HepG2 (cell line): Measurements from ENCODE around the gene LSMEM2. TPM values are rescaled to one million over a fixed set of nuclear protein-coding genes. Genes with fewer than 3 reads are reported as not detected.
A peak's percentile ranks its signal among the peaks of the same experiment; 100 is the strongest.

Experiments
- CEBPG ChIP-seq: IDR thresholded peaks from 2 replicates; pipeline ENCODE4 v1.6.1; 2016
- CREB1 ChIP-seq, 2 experiments: fragments of 450-650 bp in 1 of 2; IDR thresholded peaks; 2 replicates each; pipeline ENCODE4 v1.6.1; 2016 to 2017; ENCODE audit warnings: control low read depth in 1 of 2, mild to moderate bottlenecking in 1 of 2, missing compliant biosample characterization in 1 of 2, missing genetic modification characterization in 1 of 2
- EZH2 ChIP-seq: conservative IDR thresholded peaks from 2 replicates; pipeline ENCODE4 v1.6.1; 2012; ENCODE audit warnings: mild to moderate bottlenecking, low read depth, low read length, moderate library complexity
- GABPB1 ChIP-seq: IDR thresholded peaks from 2 replicates; pipeline ENCODE4 v1.6.1; 2016; ENCODE audit warnings: mild to moderate bottlenecking, missing genetic modification reagents, moderate library complexity, missing compliant biosample characterization
- HNF1A ChIP-seq, 2 experiments: sonication (generic) in 1 of 2; formaldehyde crosslinking in 1 of 2; IDR thresholded peaks; 2 replicates each; pipeline versions ENCODE4 v1.4.0 to v1.6.1; 2016 to 2020; ENCODE audit warnings: borderline replicate concordance in 1 of 2, low read depth in 1 of 2, mild to moderate bottlenecking in 1 of 2, missing genetic modification reagents in 1 of 2
- ISL2 ChIP-seq: sonication (generic); formaldehyde crosslinking; IDR thresholded peaks from 2 replicates; pipeline ENCODE4 v1.5.0; 2020; ENCODE audit warnings: missing genetic modification reagents
- RARA ChIP-seq: IDR thresholded peaks from 2 replicates; pipeline ENCODE4 v1.6.1; 2016; ENCODE audit warnings: missing genetic modification reagents, missing compliant biosample characterization
- SOX13 ChIP-seq, 3 experiments: fragments of 450-650 bp in 1 of 3; sonication (generic) in 1 of 3; formaldehyde crosslinking in 1 of 3; IDR thresholded peaks in 2 of 3; conservative IDR thresholded peaks in 1 of 3; 2 replicates each; pipeline versions ENCODE4 v1.5.0 to v1.6.1; 2016 to 2020; ENCODE audit warnings: antibody characterized with exemption in 1 of 3, mild to moderate bottlenecking in 1 of 3, missing compliant biosample characterization in 1 of 3, missing genetic modification reagents in 1 of 3, moderate library complexity in 1 of 3
- TBX2 ChIP-seq: sonication (generic); formaldehyde crosslinking; IDR thresholded peaks from 2 replicates; pipeline ENCODE4 v1.5.0; 2020; ENCODE audit warnings: missing genetic modification reagents, mild to moderate bottlenecking, borderline replicate concordance
- TCF12 ChIP-seq, 2 experiments: fragments of 450-650 bp in 1 of 2; sonication (generic) in 1 of 2; formaldehyde crosslinking in 1 of 2; IDR thresholded peaks; 2 replicates each; pipeline versions ENCODE4 v1.6.1 to v1.8.0; 2017 to 2022; ENCODE audit warnings: antibody characterized with exemption in 1 of 2, mild to moderate bottlenecking in 1 of 2, missing genetic modification reagents in 1 of 2, moderate library complexity in 1 of 2
- ZFYVE20 ChIP-seq: sonication (generic); formaldehyde crosslinking; IDR thresholded peaks from 2 replicates; pipeline ENCODE4 v1.8.0; 2023; ENCODE audit warnings: low read depth, mild to moderate bottlenecking, moderate library complexity, missing genetic modification reagents, borderline replicate concordance
- ZKSCAN5 ChIP-seq: sonication (generic); formaldehyde crosslinking; IDR thresholded peaks from 2 replicates; pipeline ENCODE4 v1.5.1; 2020; ENCODE audit warnings: mild to moderate bottlenecking, missing genetic modification reagents
- ZMAT3 ChIP-seq: sonication (generic); formaldehyde crosslinking; conservative IDR thresholded peaks from 2 replicates; pipeline ENCODE4 v1.7.0; 2021; ENCODE audit warnings: missing genetic modification reagents
- ZNF7 ChIP-seq: IDR thresholded peaks from 2 replicates; pipeline ENCODE4 v1.6.1; 2016; ENCODE audit warnings: missing biosample characterization, missing genetic modification reagents
- ZNF792 ChIP-seq: IDR thresholded peaks from 2 replicates; pipeline ENCODE4 v1.6.1; 2016
- ZSCAN20 ChIP-seq: sonication (generic); formaldehyde crosslinking; IDR thresholded peaks from 2 replicates; pipeline ENCODE4 v1.4.0; 2020; ENCODE audit warnings: missing genetic modification reagents, mild to moderate bottlenecking, borderline replicate concordance
- polyA plus RNA-seq, 8 experiments: library from polyadenylated mRNA; depleted of rRNA in 3 of 8; stranded (reverse) in 7 of 8; unstranded in 1 of 8; fragments of >200 nt; fragmentation: Illumina TruSeq in 4 of 8; extraction: Trizol in 4 of 8; gene quantifications; 2 replicates each; pipeline versions ENCODE4 v1.2.1 to v1.2.3, GENCODE V29; 2011 to 2016; ENCODE audit warnings: low read depth in 4 of 8, missing spikeins in 1 of 8, mixed read lengths in 1 of 8; ENCODE audit not compliant: insufficient read depth in 1 of 8
- total RNA-seq, 5 experiments: library from RNA; depleted of rRNA; stranded (reverse); fragments of >200 nt; fragmentation: Illumina TruSeq; extraction: Trizol; gene quantifications; 2 replicates each; pipeline ENCODE4 v1.2.3, GENCODE V29; 2016; ENCODE audit warnings: low read depth in 1 of 5
- TF ChIP-seq, protein P1 (sequence below): sonication (generic); formaldehyde crosslinking; IDR thresholded peaks from 2 replicates; pipeline ENCODE4 v1.4.0; 2020; ENCODE audit warnings: missing genetic modification reagents
- TF ChIP-seq, protein P2 (sequence below): sonication (generic); formaldehyde crosslinking; IDR thresholded peaks from 2 replicates; pipeline ENCODE4 v1.5.0; 2020; ENCODE audit warnings: missing genetic modification reagents, mild to moderate bottlenecking, borderline replicate concordance
- TF ChIP-seq, protein P3 (sequence below): sonication (generic); formaldehyde crosslinking; conservative IDR thresholded peaks from 2 replicates; pipeline ENCODE4 v1.4.0; 2020; ENCODE audit warnings: mild to moderate bottlenecking, missing genetic modification reagents, moderate library complexity

LSMEM2 gene
- total and polyA plus RNA-seq, 2 of the 13 experiments (the other 11 are each of a cell fraction or from before 2014, with no cell fraction given) = 0.07 to 0.41 TPM

DNA sequence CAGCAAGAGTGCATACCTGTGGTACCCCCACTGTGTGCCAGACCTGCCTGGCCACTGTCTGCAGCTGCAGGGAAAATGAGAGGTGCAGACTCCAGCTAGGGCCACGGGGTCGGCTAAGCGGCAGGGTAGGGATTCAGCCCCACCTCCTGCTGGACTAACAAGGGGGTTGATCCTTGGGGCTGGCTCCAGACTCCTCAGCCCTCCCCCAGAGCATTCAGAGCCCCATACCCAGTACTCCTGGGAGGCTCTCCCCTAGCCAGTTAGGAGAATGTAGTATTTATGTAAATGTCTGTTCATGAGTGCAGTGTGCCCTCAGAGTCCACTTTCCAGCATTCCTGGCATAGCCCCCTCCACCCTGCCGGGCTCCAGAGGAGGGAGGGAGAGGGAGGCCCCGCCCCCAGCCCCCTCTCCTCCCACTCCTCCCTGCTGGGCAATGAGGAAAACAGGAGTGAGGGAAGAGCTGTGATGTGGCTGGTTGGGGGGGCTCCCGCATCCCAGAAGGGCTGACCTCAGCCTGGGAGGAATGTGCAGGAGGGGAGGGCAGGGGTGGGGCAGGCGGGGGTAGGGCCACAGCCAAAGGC is 14.4 kb upstream of the LSMEM2 start (continued):
- TF ChIP-seq HNF1A (IDR thresholded peaks at IDR 0.05; ENCODE audit: low read depth) (no peak; the same call in 1 of the 2 replicates), HNF1A (CRISPR knock-in tag; IDR thresholded peaks at IDR 0.05; ENCODE audit: borderline replicate concordance) (peak; percentile 21; the same call in 1 of the 2 replicates), CREB1 (IDR thresholded peaks at IDR 0.05) (peak; percentile 31; the same call in 1 of the 2 replicates), CREB1 (CRISPR knock-in tag; IDR thresholded peaks at IDR 0.05) (no peak), ZNF7 (no peak), ZKSCAN5 (CRISPR knock-in tag) (no peak), ZMAT3 (no peak), ZFYVE20 (CRISPR knock-in tag) (no peak), TBX2 (peak; percentile 38; the same call in 1 of the 2 replicates), RARA (CRISPR knock-in tag) (peak; percentile 65), CEBPG (CRISPR knock-in tag) (peak; percentile 4; the same call in 1 of the 2 replicates), GABPB1 (CRISPR knock-in tag) (peak; percentile 44; the same call in 1 of the 2 replicates), SOX13 (IDR thresholded peaks at IDR 0.05) (0 out of 2 replicates have a peak, but pooled peaks have one; percentile 29), SOX13 (CRISPR knock-in tag; conservative IDR thresholded peaks at IDR 0.05 in 1 of 2, IDR thresholded peaks at IDR 0.05 in 1 of 2) (peak in 1 of 2 experiments; percentile 63; a peak in 2 of 4 replicates), ZSCAN20 (no peak), ISL2 (CRISPR knock-in tag) (peak; percentile 37; the same call in 1 of the 2 replicates), TCF12 (IDR thresholded peaks at IDR 0.05) (no peak), TCF12 (CRISPR knock-in tag; IDR thresholded peaks at IDR 0.05) (peak; percentile 68; the same call in 1 of the 2 replicates), EZH2 (no peak), ZNF792 (CRISPR knock-in tag) (peak; percentile 82; the same call in 1 of the 2 replicates)
- TF ChIP-seq, protein P1, sequence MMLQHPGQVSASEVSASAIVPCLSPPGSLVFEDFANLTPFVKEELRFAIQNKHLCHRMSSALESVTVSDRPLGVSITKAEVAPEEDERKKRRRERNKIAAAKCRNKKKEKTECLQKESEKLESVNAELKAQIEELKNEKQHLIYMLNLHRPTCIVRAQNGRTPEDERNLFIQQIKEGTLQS (CRISPR knock-in tag) = peak; percentile 87; the same call in 1 of the 2 replicates
- TF ChIP-seq, protein P2, sequence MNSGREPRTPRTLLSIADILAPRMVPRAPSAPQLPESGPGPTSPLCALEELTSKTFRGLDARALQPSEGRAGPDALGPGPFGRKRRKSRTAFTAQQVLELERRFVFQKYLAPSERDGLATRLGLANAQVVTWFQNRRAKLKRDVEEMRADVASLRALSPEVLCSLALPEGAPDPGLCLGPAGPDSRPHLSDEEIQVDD = no peak
- TF ChIP-seq, protein P3, sequence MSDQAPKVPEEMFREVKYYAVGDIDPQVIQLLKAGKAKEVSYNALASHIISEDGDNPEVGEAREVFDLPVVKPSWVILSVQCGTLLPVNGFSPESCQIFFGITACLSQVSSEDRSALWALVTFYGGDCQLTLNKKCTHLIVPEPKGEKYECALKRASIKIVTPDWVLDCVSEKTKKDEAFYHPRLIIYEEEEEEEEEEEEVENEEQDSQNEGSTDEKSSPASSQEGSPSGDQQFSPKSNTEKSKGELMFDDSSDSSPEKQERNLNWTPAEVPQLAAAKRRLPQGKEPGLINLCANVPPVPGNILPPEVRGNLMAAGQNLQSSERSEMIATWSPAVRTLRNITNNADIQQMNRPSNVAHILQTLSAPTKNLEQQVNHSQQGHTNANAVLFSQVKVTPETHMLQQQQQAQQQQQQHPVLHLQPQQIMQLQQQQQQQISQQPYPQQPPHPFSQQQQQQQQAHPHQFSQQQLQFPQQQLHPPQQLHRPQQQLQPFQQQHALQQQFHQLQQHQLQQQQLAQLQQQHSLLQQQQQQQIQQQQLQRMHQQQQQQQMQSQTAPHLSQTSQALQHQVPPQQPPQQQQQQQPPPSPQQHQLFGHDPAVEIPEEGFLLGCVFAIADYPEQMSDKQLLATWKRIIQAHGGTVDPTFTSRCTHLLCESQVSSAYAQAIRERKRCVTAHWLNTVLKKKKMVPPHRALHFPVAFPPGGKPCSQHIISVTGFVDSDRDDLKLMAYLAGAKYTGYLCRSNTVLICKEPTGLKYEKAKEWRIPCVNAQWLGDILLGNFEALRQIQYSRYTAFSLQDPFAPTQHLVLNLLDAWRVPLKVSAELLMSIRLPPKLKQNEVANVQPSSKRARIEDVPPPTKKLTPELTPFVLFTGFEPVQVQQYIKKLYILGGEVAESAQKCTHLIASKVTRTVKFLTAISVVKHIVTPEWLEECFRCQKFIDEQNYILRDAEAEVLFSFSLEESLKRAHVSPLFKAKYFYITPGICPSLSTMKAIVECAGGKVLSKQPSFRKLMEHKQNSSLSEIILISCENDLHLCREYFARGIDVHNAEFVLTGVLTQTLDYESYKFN (CRISPR knock-in tag) = peak; percentile 87
